NCI-H2081 (cell line): Measurements from ENCODE around the gene PLOD2.
A peak's percentile ranks its signal among the peaks of the same experiment; 100 is the strongest.

Experiments used
- DNase-seq, 2 experiments: peaks; one replicate each; lab custom pipeline; 2025; lab: John Stamatoyannopoulos, UW

The PLOD2 gene

GRCh38 chr3:146160964-146161662 lies at the start of gene PLOD2:
TSS of gene PLOD2 (minus strand) at chr3:146161184. CDS start at chr3:146160989, 195 bp downstream.
- peak; percentile 88 to 89 for DNase-seq

- DNase-seq: no peak
These were observed 48.4 kb upstream of the PLOD2 start for GRCh38 chr3:146209371-146209770.

GRCh38 chr3:146203776-146204175 lies 42.8 kb upstream of the PLOD2 start:
- DNase-seq: no peak

GRCh38 chr3:146200461-146201220 lies 39.7 kb upstream of the PLOD2 start:
- no peak for DNase-seq

- no peak for DNase-seq
These were observed 38.8 kb upstream of the PLOD2 start for GRCh38 chr3:146199762-146200161.

- DNase-seq: no peak
These were observed 35.8 kb upstream of the PLOD2 start for GRCh38 chr3:146196789-146197188.

- no peak for DNase-seq
These were observed 34.6 kb upstream of the PLOD2 start for GRCh38 chr3:146195605-146196004.

- DNase-seq: no peak
These were observed 34.0 kb upstream of the PLOD2 start for GRCh38 chr3:146195030-146195429.

GRCh38 chr3:146191051-146191450 lies 30.1 kb upstream of the PLOD2 start:
- DNase-seq: no peak

GRCh38 chr3:146189519-146190173 lies 28.7 kb upstream of the PLOD2 start:
- DNase-seq: peak; percentile 81 to 86

GRCh38 chr3:146187334-146187950 lies 26.5 kb upstream of the PLOD2 start:
- peak; percentile 40 to 45 for DNase-seq

- DNase-seq: no peak
These were observed 23.4 kb upstream of the PLOD2 start for GRCh38 chr3:146184241-146185015.

- no peak for DNase-seq
These were observed 20.2 kb upstream of the PLOD2 start for GRCh38 chr3:146181216-146181615.

GRCh38 chr3:146180376-146180775 lies 19.4 kb upstream of the PLOD2 start:
- no peak for DNase-seq

- DNase-seq: no peak
These were observed 17.2 kb upstream of the PLOD2 start for GRCh38 chr3:146178006-146178689.

- no peak for DNase-seq
These were observed 16.5 kb upstream of the PLOD2 start for GRCh38 chr3:146177519-146177918.

GRCh38 chr3:146177072-146177471 lies 16.1 kb upstream of the PLOD2 start:
- DNase-seq: no peak

GRCh38 chr3:146172586-146172985 lies 11.6 kb upstream of the PLOD2 start:
- no peak for DNase-seq

- DNase-seq: no peak
These were observed 9.6 kb upstream of the PLOD2 start for GRCh38 chr3:146170591-146170990.

- no peak for DNase-seq
These were observed 8.9 kb upstream of the PLOD2 start for GRCh38 chr3:146169891-146170290.

- DNase-seq: no peak
These were observed 5.8 kb upstream of the PLOD2 start for GRCh38 chr3:146166826-146167225.
